Subcutaneous adipose tissue (tissue), 4 donors: ENCODE measurements around the gene HSD17B8. TPM values are rescaled to one million over a fixed set of nuclear protein-coding genes. Genes with fewer than 3 reads are reported as not detected.

Experiments used
- total RNA-seq, 4 donors: library from RNA; depleted of rRNA; stranded (reverse); fragments of >200 nt; gene quantifications; one replicate each; pipeline ENCODE4 v1.1.0, GENCODE V29; 2016
- TF ChIP-seq, protein P1 (sequence below): fragments of 450-650 bp; IDR thresholded peaks from one replicate; pipeline ENCODE4 v1.5.1; 2016; ENCODE audit warnings: low read depth, mild to moderate bottlenecking, control low read depth, antibody characterized with exemption, moderate library complexity

The HSD17B8 gene
- total RNA-seq, 4 donors from 2014 or later = 5.1 to 22.0 (median 16.2) TPM

DNA sequence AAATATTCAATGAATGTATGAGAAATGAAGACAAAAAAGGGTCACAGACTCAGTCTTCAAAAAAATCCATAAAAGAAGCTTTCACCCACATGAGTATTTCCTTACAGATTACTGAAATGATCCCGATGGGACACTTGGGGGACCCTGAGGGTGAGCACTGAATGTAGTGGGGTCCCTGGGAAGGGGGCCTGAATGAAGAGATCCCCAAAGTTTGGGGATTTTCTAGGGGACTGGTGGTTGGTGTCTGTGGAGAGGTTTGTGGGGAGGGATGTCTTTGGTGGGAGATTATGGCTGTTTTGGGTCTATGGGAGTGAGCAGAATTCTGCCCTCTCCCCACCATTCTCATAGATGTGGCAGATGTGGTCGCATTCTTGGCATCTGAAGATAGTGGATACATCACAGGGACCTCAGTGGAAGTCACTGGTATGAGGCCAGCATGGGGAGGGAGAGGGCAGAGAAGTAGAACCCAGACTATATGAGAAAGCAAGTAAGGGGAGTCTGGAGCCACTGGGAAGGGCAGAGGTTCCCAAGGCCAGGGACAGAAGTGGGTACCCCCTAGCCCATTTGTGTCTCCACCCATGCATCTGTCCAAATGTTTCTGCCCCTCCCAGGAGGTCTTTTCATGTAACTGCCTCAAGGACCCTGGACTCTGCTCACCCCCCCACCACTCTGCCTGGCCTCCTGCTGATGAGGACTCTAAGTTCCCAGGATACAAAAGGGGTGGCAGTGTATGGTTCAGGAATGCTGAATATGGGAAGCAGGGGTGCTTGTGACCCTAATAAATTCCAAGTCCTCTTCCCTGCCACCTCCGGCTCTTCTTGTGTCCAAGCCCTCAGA is 1.8 kb downstream of the HSD17B8 start:
- TF ChIP-seq, protein P1, sequence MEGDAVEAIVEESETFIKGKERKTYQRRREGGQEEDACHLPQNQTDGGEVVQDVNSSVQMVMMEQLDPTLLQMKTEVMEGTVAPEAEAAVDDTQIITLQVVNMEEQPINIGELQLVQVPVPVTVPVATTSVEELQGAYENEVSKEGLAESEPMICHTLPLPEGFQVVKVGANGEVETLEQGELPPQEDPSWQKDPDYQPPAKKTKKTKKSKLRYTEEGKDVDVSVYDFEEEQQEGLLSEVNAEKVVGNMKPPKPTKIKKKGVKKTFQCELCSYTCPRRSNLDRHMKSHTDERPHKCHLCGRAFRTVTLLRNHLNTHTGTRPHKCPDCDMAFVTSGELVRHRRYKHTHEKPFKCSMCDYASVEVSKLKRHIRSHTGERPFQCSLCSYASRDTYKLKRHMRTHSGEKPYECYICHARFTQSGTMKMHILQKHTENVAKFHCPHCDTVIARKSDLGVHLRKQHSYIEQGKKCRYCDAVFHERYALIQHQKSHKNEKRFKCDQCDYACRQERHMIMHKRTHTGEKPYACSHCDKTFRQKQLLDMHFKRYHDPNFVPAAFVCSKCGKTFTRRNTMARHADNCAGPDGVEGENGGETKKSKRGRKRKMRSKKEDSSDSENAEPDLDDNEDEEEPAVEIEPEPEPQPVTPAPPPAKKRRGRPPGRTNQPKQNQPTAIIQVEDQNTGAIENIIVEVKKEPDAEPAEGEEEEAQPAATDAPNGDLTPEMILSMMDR = no peak

DNA sequence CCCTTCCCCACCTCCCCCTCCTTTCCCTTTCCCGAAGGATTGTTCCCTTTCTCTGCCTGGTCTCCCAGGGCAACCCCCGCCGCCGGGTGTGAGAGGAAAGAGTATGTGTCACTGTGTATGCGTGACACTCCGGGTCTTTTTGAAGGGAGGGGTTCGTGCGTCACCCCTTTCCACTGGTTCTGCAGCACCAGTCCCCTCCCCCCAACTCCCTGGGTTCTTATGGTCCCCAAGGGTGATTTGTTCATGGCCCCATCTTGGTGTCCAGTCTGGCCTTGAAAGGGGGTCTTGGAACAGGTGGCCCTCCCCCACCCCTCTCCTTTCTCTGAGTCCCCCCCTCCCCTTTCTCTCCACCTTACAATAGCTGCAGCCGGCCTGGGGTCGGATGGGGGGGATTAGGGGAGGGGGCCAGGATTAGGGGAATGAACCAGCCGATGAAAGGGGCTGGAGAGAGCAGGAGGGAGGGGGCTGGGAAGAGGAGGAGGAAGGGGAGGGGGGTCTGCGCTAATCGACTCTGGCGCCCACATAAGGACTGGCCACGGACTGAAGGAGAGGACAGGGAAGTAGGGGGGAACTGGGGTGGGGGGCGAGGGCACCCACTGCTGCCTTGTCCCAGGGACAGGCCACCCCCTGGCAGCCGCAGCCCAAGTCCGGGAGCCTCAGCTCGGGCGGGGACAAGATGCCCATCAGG is 2.6 kb downstream of the HSD17B8 start:
- TF ChIP-seq, protein P1 = no peak

DNA sequence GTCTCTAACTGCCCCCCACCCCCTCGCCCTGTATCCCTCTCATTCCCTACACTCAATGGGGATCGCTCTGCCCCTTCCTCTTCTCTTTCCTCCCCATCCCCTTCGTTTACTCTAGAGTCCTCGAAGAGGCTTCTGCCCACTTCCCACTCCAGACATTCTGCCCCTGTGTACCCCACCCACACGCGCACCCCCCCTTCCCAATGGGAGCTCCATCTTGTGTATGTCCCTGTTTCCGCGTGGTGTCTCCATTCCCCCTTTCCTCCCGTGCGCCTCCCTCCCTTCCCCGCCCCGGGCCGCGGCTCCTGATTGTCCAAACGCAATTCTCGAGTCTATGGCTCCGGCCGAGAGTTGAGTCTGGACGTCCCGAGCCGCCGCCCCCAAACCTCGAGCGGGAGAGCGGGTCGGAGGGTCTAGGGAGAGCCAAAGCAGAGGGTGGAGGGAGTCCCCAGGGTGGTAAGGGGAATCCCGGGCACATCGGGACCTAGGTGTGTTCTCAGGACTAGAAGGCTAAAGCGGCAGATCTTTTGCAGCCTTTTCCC is 3.2 kb downstream of the HSD17B8 start:
- TF ChIP-seq, protein P1 = no peak

DNA sequence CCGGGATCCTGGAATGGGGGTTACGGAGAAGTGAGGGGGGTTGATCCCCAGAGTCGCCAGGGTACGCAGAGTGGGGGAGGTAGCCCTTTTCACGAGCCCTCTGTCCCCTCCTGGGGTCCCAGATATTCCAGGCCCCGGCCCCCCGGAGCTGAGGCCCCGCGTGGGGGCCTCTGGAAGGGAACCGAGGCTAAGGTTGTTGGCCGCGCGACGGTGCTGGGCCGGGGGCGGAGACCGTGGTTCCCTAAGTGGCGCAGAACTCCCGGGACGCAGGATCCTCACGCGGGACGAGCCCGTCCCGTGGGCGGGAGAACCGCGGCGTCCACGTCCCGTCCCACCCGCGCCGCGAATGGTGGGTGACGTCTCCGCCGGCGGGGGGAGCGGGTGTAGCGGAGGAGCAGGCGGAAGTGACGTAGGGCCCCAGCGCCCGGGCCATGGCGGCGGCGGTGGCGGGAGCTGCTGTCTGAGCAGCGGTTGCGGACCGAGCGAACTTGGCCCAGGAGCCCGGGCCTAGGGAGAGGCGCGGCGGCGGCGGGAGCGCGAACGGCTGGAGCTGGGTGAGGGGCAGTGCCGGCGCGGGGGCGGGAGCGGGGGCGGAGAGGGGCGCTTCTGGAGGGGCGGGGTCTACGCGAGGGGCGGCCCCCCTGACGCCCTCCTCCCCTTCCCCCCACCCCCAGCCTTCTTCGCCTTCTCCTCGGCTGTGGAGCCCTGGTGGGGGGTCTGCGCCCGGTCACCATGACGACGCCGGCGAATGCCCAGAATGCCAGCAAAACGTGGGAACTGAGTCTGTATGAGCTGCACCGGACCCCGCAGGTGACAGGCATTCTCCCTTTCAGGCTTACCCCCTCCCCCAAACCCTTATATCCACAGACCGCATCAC is 3.9 kb downstream of the HSD17B8 start, which contains the start of gene RING1:
TSS of gene RING1 (plus strand) at position 410 of the 877 bp plus-strand sequence. CDS start at position 733, 323 bp downstream.
- TF ChIP-seq, protein P1 = no peak

DNA sequence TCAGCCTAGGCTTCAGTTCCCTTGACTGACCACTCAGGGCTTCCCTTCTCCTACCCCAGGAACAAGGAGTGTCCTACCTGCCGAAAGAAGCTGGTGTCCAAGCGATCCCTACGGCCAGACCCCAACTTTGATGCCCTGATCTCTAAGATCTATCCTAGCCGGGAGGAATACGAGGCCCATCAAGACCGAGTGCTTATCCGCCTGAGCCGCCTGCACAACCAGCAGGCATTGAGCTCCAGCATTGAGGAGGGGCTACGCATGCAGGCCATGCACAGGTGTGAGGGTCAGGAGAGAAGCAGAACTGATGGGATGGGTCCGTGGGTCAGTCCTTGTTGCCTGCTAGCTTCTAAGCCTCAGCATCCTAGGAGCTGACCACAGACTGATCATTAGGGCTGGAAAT is 5.4 kb downstream of the HSD17B8 start:
- TF ChIP-seq, protein P1 = no peak

DNA sequence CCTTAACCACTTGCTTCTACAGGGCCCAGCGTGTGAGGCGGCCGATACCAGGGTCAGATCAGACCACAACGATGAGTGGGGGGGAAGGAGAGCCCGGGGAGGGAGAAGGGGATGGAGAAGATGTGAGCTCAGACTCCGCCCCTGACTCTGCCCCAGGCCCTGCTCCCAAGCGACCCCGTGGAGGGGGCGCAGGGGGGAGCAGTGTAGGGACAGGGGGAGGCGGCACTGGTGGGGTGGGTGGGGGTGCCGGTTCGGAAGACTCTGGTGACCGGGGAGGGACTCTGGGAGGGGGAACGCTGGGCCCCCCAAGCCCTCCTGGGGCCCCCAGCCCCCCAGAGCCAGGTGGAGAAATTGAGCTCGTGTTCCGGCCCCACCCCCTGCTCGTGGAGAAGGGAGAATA is 6.7 kb downstream of the HSD17B8 start:
- TF ChIP-seq, protein P1 = no peak
